Peyer's patch (tissue), 4 donors: ENCODE data around the gene STARD3NL. TPM values are rescaled to one million over a fixed set of nuclear protein-coding genes. Genes with fewer than 3 reads are reported as not detected.

Experiments
- DNase-seq, 3 donors: peaks; one replicate each; pipeline ENCODE4 v3.0.0-alpha.2; 2017 to 2019
- H3K27ac ChIP-seq, 4 donors: fragments of 200-600 bp; sonication (generic); one replicate each; pipeline ENCODE4 v1.5.1; 2016 to 2019
- H3K27me3 ChIP-seq, 2 donors: fragments of 200-600 bp; sonication (generic); one replicate each; pipeline ENCODE4 v1.5.1; 2019
- H3K36me3 ChIP-seq, 3 donors: fragments of 200-600 bp; sonication (generic); one replicate each; pipeline ENCODE4 v1.5.1; 2016 to 2019
- H3K4me1 ChIP-seq, 4 donors: fragments of 200-600 bp; sonication (generic); one replicate each; pipeline ENCODE4 v1.5.1; 2016 to 2019
- H3K4me3 ChIP-seq, 4 donors: fragments of 200-600 bp; sonication (generic); 1 replicate in 3 of 4; 2 replicates in 1 of 4; pipeline ENCODE4 v1.5.1; 2016 to 2019; ENCODE audit warnings: mild to moderate bottlenecking in 1 of 4
- H3K9me3 ChIP-seq, 4 donors: fragments of 200-600 bp; sonication (generic); one replicate each; pipeline ENCODE4 v1.5.1; 2016 to 2019; ENCODE audit warnings: mild to moderate bottlenecking in 1 of 4
- POLR2A ChIP-seq, 2 donors: fragments of 450-650 bp; IDR thresholded peaks; one replicate each; pipeline ENCODE4 v1.5.1; 2017; ENCODE audit warnings: antibody characterized with exemption in 2 of 2, mild to moderate bottlenecking in 2 of 2, moderate library complexity in 2 of 2
- total RNA-seq, 4 donors: library from RNA; depleted of rRNA; stranded (reverse); fragments of >200 nt; gene quantifications; one replicate each; pipeline ENCODE4 v1.1.0, GENCODE V29; 2016
- TF ChIP-seq, protein P1 (sequence below), 6 experiments: fragments of 450-650 bp in 4 of 6; fragments of 200-600 bp in 2 of 6; sonication (generic) in 1 of 6; IDR thresholded peaks; one replicate each; pipeline ENCODE4 v1.5.1; 2017 to 2019; ENCODE audit warnings: antibody characterized with exemption in 6 of 6, mild to moderate bottlenecking in 3 of 6, moderate library complexity in 1 of 6

The STARD3NL gene
- total RNA-seq, 4 donors from 2014 or later = 18.9 to 47.1 (median 23.2) TPM

DNA sequence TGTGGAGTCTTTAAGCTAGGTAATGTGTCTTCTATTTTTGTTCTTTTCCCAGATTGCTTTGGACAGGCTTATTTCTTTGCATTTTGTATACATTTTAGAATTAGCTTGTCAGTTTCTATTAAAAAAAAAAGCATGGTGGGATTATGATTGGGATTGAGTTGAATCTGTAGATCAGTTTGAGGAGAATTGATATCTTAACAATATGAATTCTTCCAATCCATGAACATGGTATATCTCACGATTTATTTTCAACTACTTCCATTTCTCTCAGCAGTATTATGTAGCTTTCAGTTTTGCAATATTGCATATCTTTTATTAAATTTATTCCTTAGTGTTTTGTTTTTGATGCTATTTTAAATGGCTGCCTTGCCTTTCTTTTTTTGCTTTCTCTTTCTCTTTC lies 13.7 kb downstream of the STARD3NL start:
- TF ChIP-seq, protein P1, sequence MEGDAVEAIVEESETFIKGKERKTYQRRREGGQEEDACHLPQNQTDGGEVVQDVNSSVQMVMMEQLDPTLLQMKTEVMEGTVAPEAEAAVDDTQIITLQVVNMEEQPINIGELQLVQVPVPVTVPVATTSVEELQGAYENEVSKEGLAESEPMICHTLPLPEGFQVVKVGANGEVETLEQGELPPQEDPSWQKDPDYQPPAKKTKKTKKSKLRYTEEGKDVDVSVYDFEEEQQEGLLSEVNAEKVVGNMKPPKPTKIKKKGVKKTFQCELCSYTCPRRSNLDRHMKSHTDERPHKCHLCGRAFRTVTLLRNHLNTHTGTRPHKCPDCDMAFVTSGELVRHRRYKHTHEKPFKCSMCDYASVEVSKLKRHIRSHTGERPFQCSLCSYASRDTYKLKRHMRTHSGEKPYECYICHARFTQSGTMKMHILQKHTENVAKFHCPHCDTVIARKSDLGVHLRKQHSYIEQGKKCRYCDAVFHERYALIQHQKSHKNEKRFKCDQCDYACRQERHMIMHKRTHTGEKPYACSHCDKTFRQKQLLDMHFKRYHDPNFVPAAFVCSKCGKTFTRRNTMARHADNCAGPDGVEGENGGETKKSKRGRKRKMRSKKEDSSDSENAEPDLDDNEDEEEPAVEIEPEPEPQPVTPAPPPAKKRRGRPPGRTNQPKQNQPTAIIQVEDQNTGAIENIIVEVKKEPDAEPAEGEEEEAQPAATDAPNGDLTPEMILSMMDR (IDR thresholded peaks at IDR 0.05) = no peak
- TF ChIP-seq POLR2A (IDR thresholded peaks at IDR 0.05) = no peak
- H3K36me3 ChIP-seq = no peaks in the 10 kb centered on the region
- no peak overlapping the region for H3K27ac ChIP-seq
- H3K4me3 ChIP-seq = no peak overlapping the region
- H3K4me1 ChIP-seq = peaks cover 0 to 10% (median 0%) of the 10 kb centered on the region in 4 donors
- no peaks in the 10 kb centered on the region for H3K27me3 ChIP-seq
- H3K9me3 ChIP-seq = peaks cover 0 to 5% (median 0%) of the 10 kb centered on the region in 4 donors
- DNase-seq = no peak

DNA sequence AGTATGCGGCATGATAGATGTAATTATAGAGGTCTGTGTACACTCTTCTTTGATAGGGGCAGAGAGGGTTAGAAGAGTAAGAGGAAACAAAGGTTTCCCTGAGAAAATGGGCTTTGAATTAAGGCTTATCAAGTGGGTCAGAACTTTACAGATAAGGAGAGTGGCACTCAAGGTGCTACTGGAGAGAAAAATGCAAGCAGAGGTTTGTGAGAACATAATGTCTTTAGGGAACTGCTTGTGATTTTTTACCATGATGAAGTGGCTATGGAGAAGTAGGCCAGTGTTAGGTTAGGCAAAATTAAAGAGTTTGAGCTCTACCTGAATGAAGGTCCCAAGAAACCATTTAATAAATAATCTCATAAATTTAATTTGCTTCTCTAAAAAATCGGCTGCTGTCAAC lies 14.3 kb downstream of the STARD3NL start:
- no peak for DNase-seq
- H3K4me1 ChIP-seq = peaks cover 0 to 11% (median 0%) of the 10 kb centered on the region in 4 donors
- H3K4me3 ChIP-seq = no peak overlapping the region
- TF ChIP-seq, protein P1 (IDR thresholded peaks at IDR 0.05) = no peak
- TF ChIP-seq POLR2A (IDR thresholded peaks at IDR 0.05) = no peak
- peaks cover 0 to 5% (median 0%) of the 10 kb centered on the region in 4 donors for H3K9me3 ChIP-seq
- no peaks in the 10 kb centered on the region for H3K36me3 ChIP-seq
- H3K27ac ChIP-seq = no peak overlapping the region
- no peaks in the 10 kb centered on the region for H3K27me3 ChIP-seq

DNA sequence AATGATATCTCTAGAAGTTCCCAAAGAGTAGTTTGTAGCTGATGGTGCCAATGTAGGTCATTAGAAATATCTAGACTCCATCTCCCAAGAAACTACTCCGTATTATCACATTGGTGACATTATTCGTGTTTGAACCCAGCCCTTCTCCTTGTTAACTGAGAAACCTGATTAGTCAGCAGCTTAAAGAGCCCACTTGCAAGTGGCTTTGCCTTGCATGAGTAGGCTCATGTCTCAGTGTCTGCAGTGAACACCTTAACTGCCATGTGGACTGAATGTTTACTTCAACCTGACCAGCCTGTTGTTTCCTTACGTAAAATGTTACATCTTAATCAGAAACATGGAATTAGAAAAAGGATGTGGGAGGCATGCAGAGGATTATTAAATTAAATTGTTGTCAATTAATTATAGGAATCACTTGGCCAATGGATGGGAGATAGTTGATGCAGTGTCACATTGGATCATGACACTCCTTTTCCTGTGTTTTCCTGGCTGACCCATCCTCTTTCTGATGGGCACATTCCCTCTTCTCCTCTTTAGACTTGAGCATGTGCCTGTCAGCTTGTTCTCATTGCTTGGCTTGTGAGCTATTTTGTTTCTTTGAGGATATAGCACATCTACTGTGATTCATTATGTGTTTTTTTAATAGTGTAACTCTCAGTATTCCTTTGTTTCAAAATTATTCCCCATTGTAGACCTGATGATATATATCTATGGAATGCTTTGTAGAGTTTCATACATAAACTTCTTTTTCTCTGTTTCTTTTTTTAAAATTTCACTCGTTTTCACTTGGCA lies 18.0 kb downstream of the STARD3NL start:
- H3K4me1 ChIP-seq = peaks cover 0 to 5% (median 0%) of the 10 kb centered on the region in 4 donors

DNA sequence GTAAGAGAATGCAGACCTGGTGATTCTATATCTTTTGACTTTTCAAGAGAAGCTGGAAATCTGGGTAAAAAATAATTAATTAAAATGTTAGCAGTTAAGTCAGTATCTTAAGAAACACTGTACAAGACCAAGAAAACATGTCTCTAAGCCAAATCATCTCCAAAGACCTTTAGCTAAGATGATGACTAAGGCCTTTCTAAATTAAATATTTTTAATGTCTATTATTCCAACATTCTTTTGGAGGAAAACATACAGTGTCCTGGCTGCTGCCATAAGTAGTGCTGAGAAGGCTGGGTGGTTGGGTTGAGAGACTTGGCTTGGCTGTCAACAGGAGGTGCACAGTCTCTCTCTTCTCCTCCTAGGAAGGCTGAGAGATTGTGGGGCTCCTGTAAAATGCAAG lies 20.3 kb downstream of the STARD3NL start:
- H3K9me3 ChIP-seq = no peaks in the 10 kb centered on the region
- no peak overlapping the region for H3K4me3 ChIP-seq
- H3K36me3 ChIP-seq = no peaks in the 10 kb centered on the region
- DNase-seq = no peak
- peaks cover 0 to 5% (median 0%) of the 10 kb centered on the region in 4 donors for H3K4me1 ChIP-seq
- H3K27ac ChIP-seq = no peak overlapping the region
- no peaks in the 10 kb centered on the region for H3K27me3 ChIP-seq
- TF ChIP-seq, protein P1 (IDR thresholded peaks at IDR 0.05) = no peak
- no peak for TF ChIP-seq POLR2A (IDR thresholded peaks at IDR 0.05)

More for the DNA sequence above, 18.0 kb downstream of the STARD3NL start:
- H3K36me3 ChIP-seq = no peaks in the 10 kb centered on the region
- H3K9me3 ChIP-seq = peaks cover 0 to 5% (median 0%) of the 10 kb centered on the region in 4 donors
- TF ChIP-seq, protein P1 (IDR thresholded peaks at IDR 0.05) = no peak
- TF ChIP-seq POLR2A (IDR thresholded peaks at IDR 0.05) = no peak
- no peak overlapping the region for H3K4me3 ChIP-seq
- no peak for DNase-seq
- no peaks in the 10 kb centered on the region for H3K27me3 ChIP-seq
- H3K27ac ChIP-seq = no peak overlapping the region

DNA sequence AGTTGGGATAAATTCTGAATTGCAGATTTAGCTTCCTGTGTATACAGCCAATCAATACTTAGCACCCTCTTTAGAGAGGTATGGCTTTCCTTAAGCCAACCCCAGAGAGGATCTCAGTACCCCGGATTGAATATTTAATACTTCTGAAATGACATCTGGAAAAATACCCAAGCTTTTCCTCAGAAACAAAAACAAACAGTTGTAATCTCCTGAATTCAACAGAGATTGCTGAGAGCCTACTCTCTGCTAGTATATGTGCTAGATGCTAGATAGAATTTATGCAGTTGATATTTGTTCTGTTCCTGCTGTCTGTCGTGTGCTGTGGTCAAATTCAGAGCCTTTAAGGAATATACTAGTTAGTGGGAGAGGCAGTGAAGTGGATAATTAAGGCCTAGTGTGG lies 21.1 kb downstream of the STARD3NL start:
- Histone ChIP-seq H3K27ac (no peak overlapping the region), H3K4me1 (peaks cover 0 to 5% (median 0%) of the 10 kb centered on the region in 4 donors), H3K9me3 (no peaks in the 10 kb centered on the region), H3K36me3 (no peaks in the 10 kb centered on the region), H3K27me3 (no peaks in the 10 kb centered on the region), H3K4me3 (no peak overlapping the region)
- TF ChIP-seq, protein P1 (IDR thresholded peaks at IDR 0.05) = no peak
- no peak for TF ChIP-seq POLR2A (IDR thresholded peaks at IDR 0.05)
- DNase-seq = no peak
